HCT116 (cell line): Measurements from ENCODE around the gene KIAA0930. TPM values are rescaled to one million over a fixed set of nuclear protein-coding genes. Genes with fewer than 3 reads are reported as not detected.

Source experiments
- ATAC-seq: fragments of 200-7000 bp; cut with Tn5 transposase; 2 replicates; pipeline ENCODE4 v1.9.1; 2020; ENCODE audit warnings: mild to moderate bottlenecking, moderate library complexity
- BruUV-seq: library from RNA; stranded (reverse); fragments of 400-500 nt; replicated peaks from 2 replicates; lab custom pipeline; 2021; lab: Mats Ljungman, UMichigan
- CTCF ChIA-PET: fragments of 300-600 bp; sonication (Branson Sonifier 250); formaldehyde crosslinking; loops from one replicate; lab custom pipeline; 2021; ENCODE audit warnings: antibody characterized with exemption; lab: Charles Lee
- POLR2A ChIA-PET: fragments of 300-600, 350-600 bp; sonication (Branson Sonifier 250); formaldehyde crosslinking; loops from one replicate; lab custom pipeline; 2021; ENCODE audit warnings: antibody characterized with exemption; lab: Charles Lee
- RAD21 ChIA-PET, 2 experiments: fragments of 300-600 bp; sonication (Branson Sonifier 250); formaldehyde crosslinking; loops; one replicate each; lab custom pipeline; 2023; ENCODE audit warnings: low total read pairs in 2 of 2; ENCODE audit not compliant: uncharacterized antibody in 2 of 2, unreplicated experiment in 2 of 2, low non-redundant PET in 1 of 2; lab: Charles Lee
- DNase-seq: peaks from one replicate; pipeline ENCODE4 v3.0.0-alpha.2; 2010; ENCODE audit warnings: low read depth, low spot score
- H2AFZ ChIP-seq: fragments of 200-600 bp; shearing (Covaris generic), sonication (generic); 2 replicates; pipeline ENCODE4 v1.6.1; 2017; ENCODE audit warnings: low read depth, mixed run types, mixed read lengths, antibody characterized with exemption, low read length; ENCODE audit not compliant: poor library complexity, severe bottlenecking
- H3K27ac ChIP-seq: 2 replicates; pipeline ENCODE4 v1.5.1; 2012; ENCODE audit warnings: low read depth, low read length
- H3K27me3 ChIP-seq: fragments of 200-600 bp; sonication (generic); 2 replicates; pipeline ENCODE4 v1.6.1; 2016; ENCODE audit warnings: mixed run types, low read length, mixed read lengths; ENCODE audit not compliant: insufficient read depth
- H3K36me3 ChIP-seq, 2 experiments: fragments of 200-500 bp in 1 of 2; fragments of 200-600 bp in 1 of 2; sonication (Bioruptor generic) in 1 of 2; sonication (generic) in 1 of 2; 2 replicates each; pipeline versions ENCODE4 v1.5.1 to v1.6.1; 2014 to 2016; ENCODE audit warnings: low read length in 2 of 2, inconsistent platforms in 1 of 2, mixed read lengths in 1 of 2, mixed run types in 1 of 2; ENCODE audit not compliant: insufficient read depth in 2 of 2, control insufficient read depth in 1 of 2
- H3K4me1 ChIP-seq, 2 experiments: fragments of 200-600 bp in 1 of 2; sonication (generic) in 1 of 2; 2 replicates each; pipeline versions ENCODE4 v1.5.1 to v1.6.1; 2012 to 2017; ENCODE audit warnings: low read length in 2 of 2, inconsistent platforms in 1 of 2, mild to moderate bottlenecking in 1 of 2, mixed read lengths in 1 of 2, mixed run types in 1 of 2, moderate library complexity in 1 of 2; ENCODE audit not compliant: insufficient read depth in 2 of 2, control insufficient read depth in 1 of 2
- H3K4me2 ChIP-seq: fragments of 200-600 bp; sonication (generic); 2 replicates; pipeline ENCODE4 v1.6.1; 2017; ENCODE audit warnings: mixed run types, low read length, mixed read lengths
- H3K4me3 ChIP-seq, 2 experiments: fragments of 200-600 bp in 1 of 2; sonication (generic) in 1 of 2; replicated peaks in 1 of 2; 2 replicates each; pipeline ENCODE4 v1.5.1; 2011 to 2016; ENCODE audit warnings: low read length in 2 of 2, control low read depth in 1 of 2, low read depth in 1 of 2, mild to moderate bottlenecking in 1 of 2, mixed read lengths in 1 of 2, mixed run types in 1 of 2
- H3K79me2 ChIP-seq: fragments of 200-600 bp; sonication (generic); 2 replicates; pipeline ENCODE4 v1.6.1; 2017; ENCODE audit warnings: mild to moderate bottlenecking, mixed run types, low read length, moderate library complexity, mixed read lengths; ENCODE audit not compliant: insufficient read depth
- H3K9ac ChIP-seq: fragments of 200-600 bp; sonication (generic); 2 replicates; pipeline ENCODE4 v1.6.1; 2016; ENCODE audit warnings: low read length, mixed read lengths
- H3K9me2 ChIP-seq: fragments of 200-600 bp; sonication (generic), shearing (Covaris generic); 2 replicates; pipeline ENCODE4 v1.6.1; 2017; ENCODE audit warnings: mixed run types, mild to moderate bottlenecking, moderate library complexity; ENCODE audit not compliant: insufficient read depth
- H3K9me3 ChIP-seq, 2 experiments: fragments of 200-500 bp in 1 of 2; fragments of 200-600 bp in 1 of 2; sonication (Bioruptor generic) in 1 of 2; sonication (generic) in 1 of 2; 2 replicates each; pipeline ENCODE4 v1.6.1; 2014 to 2017; ENCODE audit warnings: low read length in 2 of 2, mixed read lengths in 2 of 2, inconsistent platforms in 1 of 2, low read depth in 1 of 2, mild to moderate bottlenecking in 1 of 2, mixed run types in 1 of 2, moderate library complexity in 1 of 2; ENCODE audit not compliant: control insufficient read depth in 1 of 2, insufficient read depth in 1 of 2
- H4K20me1 ChIP-seq: fragments of 200-600 bp; sonication (generic), shearing (Covaris generic); 2 replicates; pipeline ENCODE4 v1.6.1; 2017; ENCODE audit warnings: mixed run types, mild to moderate bottlenecking, moderate library complexity; ENCODE audit not compliant: insufficient read depth
- CBX3 ChIP-seq: IDR thresholded peaks from 2 replicates; pipeline ENCODE4 v1.6.1; 2012; ENCODE audit warnings: low read depth
- CEBPB ChIP-seq: IDR thresholded peaks from 2 replicates; pipeline ENCODE4 v1.6.1; 2012; ENCODE audit warnings: low read depth
- EGR1 ChIP-seq: IDR thresholded peaks from 2 replicates; pipeline ENCODE4 v1.6.1; 2012; ENCODE audit warnings: low read depth
- ELF1 ChIP-seq: IDR thresholded peaks from 2 replicates; pipeline ENCODE4 v1.6.1; 2012; ENCODE audit warnings: low read depth, borderline replicate concordance
- EZH2 ChIP-seq: fragments of 200-600 bp; sonication (generic); IDR thresholded peaks from 2 replicates; pipeline ENCODE4 v1.6.1; 2017; ENCODE audit warnings: antibody characterized with exemption, mixed run types
- EZH2phosphoT487 ChIP-seq: fragments of 200-600 bp; IDR thresholded peaks from 2 replicates; pipeline ENCODE4 v1.6.1; 2018; ENCODE audit warnings: antibody characterized with exemption, borderline replicate concordance
- JUND ChIP-seq: IDR thresholded peaks from 2 replicates; pipeline ENCODE4 v1.6.1; 2012
- SIN3A ChIP-seq: IDR thresholded peaks from 2 replicates; pipeline ENCODE4 v1.6.1; 2012; ENCODE audit warnings: low read depth
- SRF ChIP-seq: IDR thresholded peaks from 2 replicates; pipeline ENCODE4 v1.6.1; 2012; ENCODE audit warnings: low read depth
- TCF7L2 ChIP-seq: IDR thresholded peaks from 2 replicates; pipeline ENCODE4 v1.7.0; 2011; ENCODE audit warnings: borderline replicate concordance, inconsistent platforms; ENCODE audit not compliant: insufficient read depth, insufficient read length; ENCODE audit errors: extremely low read depth
- YY1 ChIP-seq: IDR thresholded peaks from 2 replicates; pipeline ENCODE4 v1.6.1; 2011; ENCODE audit warnings: low read length, low read depth, moderate library complexity, mild to moderate bottlenecking; ENCODE audit not compliant: insufficient replicate concordance; ENCODE audit errors: extremely low read depth
- ZNF274 ChIP-seq: fragments of 200-500 bp; sonication (Bioruptor generic); IDR thresholded peaks from 2 replicates; pipeline ENCODE4 v1.6.1; 2014; ENCODE audit warnings: mild to moderate bottlenecking, low read depth, low read length, inconsistent platforms
- intact Hi-C: fragments of 100-400 bp; cut with micrococcal nuclease; formaldehyde crosslinking; loops from 2 replicates; pipeline ENCODE4 v1.10.0; 2022
- total RNA-seq: library from RNA; stranded (reverse); gene quantifications from one replicate; pipeline ENCODE4 v1.2.1, GENCODE V29; 2021; ENCODE audit not compliant: unreplicated experiment
- TF ChIP-seq, protein P1 (sequence below): IDR thresholded peaks from 2 replicates; pipeline ENCODE4 v1.6.1; 2012
- TF ChIP-seq, protein P2 (sequence below), 3 experiments: fragments of 200-600 bp in 1 of 3; sonication (generic) in 1 of 3; IDR thresholded peaks in 2 of 3; conservative IDR thresholded peaks in 1 of 3; 2 replicates each; pipeline ENCODE4 v1.5.1; 2012 to 2017; ENCODE audit warnings: low read depth in 2 of 3, low read length in 2 of 3, antibody characterized with exemption in 1 of 3, borderline replicate concordance in 1 of 3, control low read depth in 1 of 3, mild to moderate bottlenecking in 1 of 3, mixed read lengths in 1 of 3, mixed run types in 1 of 3, moderate library complexity in 1 of 3; ENCODE audit not compliant: insufficient read depth in 1 of 3
- TF ChIP-seq, protein P3 (sequence below): IDR thresholded peaks from 2 replicates; pipeline ENCODE4 v1.6.1; 2012; ENCODE audit warnings: low read depth

Gene KIAA0930
- total RNA-seq, 1 experiment from 2014 or later, result 60.9 TPM

DNA sequence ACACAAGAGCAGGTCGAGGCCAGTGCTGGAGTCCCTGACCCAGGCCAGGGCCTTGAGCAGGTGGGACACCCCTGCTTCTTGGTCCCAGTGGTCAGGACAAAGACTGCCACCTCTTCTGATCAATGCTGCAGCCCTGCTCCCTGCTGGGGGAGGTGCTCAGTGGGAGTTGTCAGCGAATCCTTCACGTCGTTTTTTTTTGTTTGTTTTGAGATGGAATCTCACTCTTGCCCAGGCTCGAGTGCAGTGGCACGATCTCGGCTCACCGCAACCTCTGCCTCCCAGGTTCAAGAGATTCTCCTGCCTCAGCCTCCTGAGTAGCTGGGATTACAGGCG, 42.3 kb downstream of the KIAA0930 start:
- DNase-seq (no peak), ATAC-seq (no peak)
- Histone ChIP-seq H3K4me3 (no peak overlapping the region), H3K36me3 (peaks cover 0 to 13% of the 10 kb centered on the region in 2 experiments; a peak in 3 of 4 replicates), H3K27me3 (no peaks in the 10 kb centered on the region), H3K4me1 (no peaks in the 10 kb centered on the region), H4K20me1 (no peaks in the 10 kb centered on the region), H3K9me2 (no peaks in the 10 kb centered on the region), H3K9ac (no peak overlapping the region), H3K4me2 (no peak overlapping the region), H3K79me2 (no peaks in the 10 kb centered on the region), H3K9me3 (no peaks in the 10 kb centered on the region), H3K27ac (no peak overlapping the region)
- intact Hi-C loops, result no loop called here
- no TSS peak for BruUV-seq
- ChIA-PET POLR2A (no interaction called here), RAD21 (no interaction called here), CTCF (no interaction called here)
- TF ChIP-seq ELF1 (no peak), YY1 (no peak), TCF7L2 (no peak), EZH2phosphoT487 (no peak), EZH2 (no peak), CBX3 (no peak), ZNF274 (no peak), CEBPB (no peak), SRF (no peak), JUND (no peak), SIN3A (no peak), EGR1 (no peak)
- TF ChIP-seq, protein P1, sequence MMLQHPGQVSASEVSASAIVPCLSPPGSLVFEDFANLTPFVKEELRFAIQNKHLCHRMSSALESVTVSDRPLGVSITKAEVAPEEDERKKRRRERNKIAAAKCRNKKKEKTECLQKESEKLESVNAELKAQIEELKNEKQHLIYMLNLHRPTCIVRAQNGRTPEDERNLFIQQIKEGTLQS, result no peak
- TF ChIP-seq, protein P2, sequence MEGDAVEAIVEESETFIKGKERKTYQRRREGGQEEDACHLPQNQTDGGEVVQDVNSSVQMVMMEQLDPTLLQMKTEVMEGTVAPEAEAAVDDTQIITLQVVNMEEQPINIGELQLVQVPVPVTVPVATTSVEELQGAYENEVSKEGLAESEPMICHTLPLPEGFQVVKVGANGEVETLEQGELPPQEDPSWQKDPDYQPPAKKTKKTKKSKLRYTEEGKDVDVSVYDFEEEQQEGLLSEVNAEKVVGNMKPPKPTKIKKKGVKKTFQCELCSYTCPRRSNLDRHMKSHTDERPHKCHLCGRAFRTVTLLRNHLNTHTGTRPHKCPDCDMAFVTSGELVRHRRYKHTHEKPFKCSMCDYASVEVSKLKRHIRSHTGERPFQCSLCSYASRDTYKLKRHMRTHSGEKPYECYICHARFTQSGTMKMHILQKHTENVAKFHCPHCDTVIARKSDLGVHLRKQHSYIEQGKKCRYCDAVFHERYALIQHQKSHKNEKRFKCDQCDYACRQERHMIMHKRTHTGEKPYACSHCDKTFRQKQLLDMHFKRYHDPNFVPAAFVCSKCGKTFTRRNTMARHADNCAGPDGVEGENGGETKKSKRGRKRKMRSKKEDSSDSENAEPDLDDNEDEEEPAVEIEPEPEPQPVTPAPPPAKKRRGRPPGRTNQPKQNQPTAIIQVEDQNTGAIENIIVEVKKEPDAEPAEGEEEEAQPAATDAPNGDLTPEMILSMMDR (IDR thresholded peaks at IDR 0.05 in 2 of 3, conservative IDR thresholded peaks at IDR 0.05 in 1 of 3; ENCODE audit: borderline replicate concordance in 1 of 3, insufficient read depth in 1 of 3, low read depth in 2 of 3, low read length in 2 of 3), result no peak
- TF ChIP-seq, protein P3, sequence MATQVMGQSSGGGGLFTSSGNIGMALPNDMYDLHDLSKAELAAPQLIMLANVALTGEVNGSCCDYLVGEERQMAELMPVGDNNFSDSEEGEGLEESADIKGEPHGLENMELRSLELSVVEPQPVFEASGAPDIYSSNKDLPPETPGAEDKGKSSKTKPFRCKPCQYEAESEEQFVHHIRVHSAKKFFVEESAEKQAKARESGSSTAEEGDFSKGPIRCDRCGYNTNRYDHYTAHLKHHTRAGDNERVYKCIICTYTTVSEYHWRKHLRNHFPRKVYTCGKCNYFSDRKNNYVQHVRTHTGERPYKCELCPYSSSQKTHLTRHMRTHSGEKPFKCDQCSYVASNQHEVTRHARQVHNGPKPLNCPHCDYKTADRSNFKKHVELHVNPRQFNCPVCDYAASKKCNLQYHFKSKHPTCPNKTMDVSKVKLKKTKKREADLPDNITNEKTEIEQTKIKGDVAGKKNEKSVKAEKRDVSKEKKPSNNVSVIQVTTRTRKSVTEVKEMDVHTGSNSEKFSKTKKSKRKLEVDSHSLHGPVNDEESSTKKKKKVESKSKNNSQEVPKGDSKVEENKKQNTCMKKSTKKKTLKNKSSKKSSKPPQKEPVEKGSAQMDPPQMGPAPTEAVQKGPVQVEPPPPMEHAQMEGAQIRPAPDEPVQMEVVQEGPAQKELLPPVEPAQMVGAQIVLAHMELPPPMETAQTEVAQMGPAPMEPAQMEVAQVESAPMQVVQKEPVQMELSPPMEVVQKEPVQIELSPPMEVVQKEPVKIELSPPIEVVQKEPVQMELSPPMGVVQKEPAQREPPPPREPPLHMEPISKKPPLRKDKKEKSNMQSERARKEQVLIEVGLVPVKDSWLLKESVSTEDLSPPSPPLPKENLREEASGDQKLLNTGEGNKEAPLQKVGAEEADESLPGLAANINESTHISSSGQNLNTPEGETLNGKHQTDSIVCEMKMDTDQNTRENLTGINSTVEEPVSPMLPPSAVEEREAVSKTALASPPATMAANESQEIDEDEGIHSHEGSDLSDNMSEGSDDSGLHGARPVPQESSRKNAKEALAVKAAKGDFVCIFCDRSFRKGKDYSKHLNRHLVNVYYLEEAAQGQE, result no peak
- TF ChIP-seq, all 23 proteins: peak for 0
- H2AFZ ChIP-seq, result no peak overlapping the region
